HG03432 (cell line): ENCODE measurements around the gene AK1.

Source experiments
- ATAC-seq: cut with Tn5 transposase; IDR thresholded peaks from one replicate; pipeline ENCODE4 v1.9.1; 2021; ENCODE audit warnings: mild to moderate bottlenecking, moderate library complexity; ENCODE audit not compliant: unreplicated experiment

AK1 gene

GRCh38 chr9:127825319-127826051, 52.0 kb downstream of the AK1 start:
- no peak for ATAC-seq

GRCh38 chr9:127822108-127822507, 55.4 kb downstream of the AK1 start:
- ATAC-seq, result no peak

GRCh38 chr9:127818574-127818973, 58.9 kb downstream of the AK1 start:
- no peak for ATAC-seq

- no peak for ATAC-seq
These were observed 59.5 kb downstream of the AK1 start for GRCh38 chr9:127817881-127818434.

GRCh38 chr9:127816728-127817127, 60.7 kb downstream of the AK1 start:
- ATAC-seq, result no peak
